GM21360 (cell line): ENCODE results near the gene MIEF1.
A peak's percentile ranks its signal among the peaks of the same experiment; 100 is the strongest.
"Not testable (repeated sequence)": the region's sequence is repeated elsewhere in the genome, so short reads cannot be mapped to it uniquely, and the experiment has no call there.

ENCODE experiments used
- ATAC-seq: cut with Tn5 transposase; IDR thresholded peaks from one replicate; pipeline ENCODE4 v1.9.1; 2021; ENCODE audit warnings: mild to moderate bottlenecking, moderate library complexity; ENCODE audit not compliant: unreplicated experiment

Gene MIEF1

GRCh38 chr22:39511226-39511625 is 9.1 kb downstream of the MIEF1 start:
- ATAC-seq: no peak

DNA sequence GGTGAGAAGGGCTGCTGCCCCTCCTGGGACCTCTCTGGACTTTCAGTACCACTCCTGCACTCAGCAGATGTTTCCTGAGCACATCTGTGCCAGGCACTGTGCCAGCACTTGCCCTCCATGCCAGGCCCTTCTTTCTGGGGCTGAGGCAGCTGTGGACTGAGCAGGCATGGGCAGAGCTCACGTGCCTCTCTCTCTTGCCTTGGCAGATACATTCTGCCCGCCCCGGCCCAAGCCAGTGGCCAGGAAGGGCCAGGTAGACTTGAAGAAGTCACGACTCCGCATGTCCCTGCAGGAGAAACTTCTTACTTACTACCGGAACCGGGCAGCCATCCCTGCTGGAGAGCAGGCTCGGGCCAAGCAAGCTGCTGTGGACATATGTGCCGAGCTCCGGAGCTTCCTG is 9.9 kb downstream of the MIEF1 start:
- no peak for ATAC-seq

- no peak for ATAC-seq
Measured at GRCh38 chr22:39513791-39514190, 11.7 kb downstream of the MIEF1 start.

GRCh38 chr22:39514373-39514973 is 12.4 kb downstream of the MIEF1 start:
- no peak for ATAC-seq

- no peak for ATAC-seq
Measured at GRCh38 chr22:39515266-39516050, 13.4 kb downstream of the MIEF1 start.

DNA sequence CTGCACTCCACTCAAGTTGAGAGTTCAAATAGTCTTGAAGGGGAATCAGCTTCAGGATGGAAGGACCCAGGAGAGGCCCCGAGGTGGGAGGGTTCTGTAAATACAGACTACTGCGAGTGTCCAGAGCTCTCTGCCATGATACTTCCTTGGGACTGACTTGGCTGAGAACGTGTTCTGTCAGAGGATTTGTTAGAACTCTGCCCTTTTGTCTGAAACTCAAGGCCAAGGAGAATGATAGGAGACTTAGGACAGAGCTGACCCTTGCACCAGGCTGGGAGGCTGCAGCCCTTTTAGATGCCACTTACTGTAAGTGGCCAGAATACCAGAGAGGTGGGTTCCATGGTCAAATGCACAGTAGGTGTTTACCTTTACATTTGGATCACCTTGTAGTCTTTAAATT is 15.4 kb downstream of the MIEF1 start:
- ATAC-seq: no peak

- no peak for ATAC-seq
Measured at GRCh38 chr22:39518144-39518786, 16.2 kb downstream of the MIEF1 start.

DNA sequence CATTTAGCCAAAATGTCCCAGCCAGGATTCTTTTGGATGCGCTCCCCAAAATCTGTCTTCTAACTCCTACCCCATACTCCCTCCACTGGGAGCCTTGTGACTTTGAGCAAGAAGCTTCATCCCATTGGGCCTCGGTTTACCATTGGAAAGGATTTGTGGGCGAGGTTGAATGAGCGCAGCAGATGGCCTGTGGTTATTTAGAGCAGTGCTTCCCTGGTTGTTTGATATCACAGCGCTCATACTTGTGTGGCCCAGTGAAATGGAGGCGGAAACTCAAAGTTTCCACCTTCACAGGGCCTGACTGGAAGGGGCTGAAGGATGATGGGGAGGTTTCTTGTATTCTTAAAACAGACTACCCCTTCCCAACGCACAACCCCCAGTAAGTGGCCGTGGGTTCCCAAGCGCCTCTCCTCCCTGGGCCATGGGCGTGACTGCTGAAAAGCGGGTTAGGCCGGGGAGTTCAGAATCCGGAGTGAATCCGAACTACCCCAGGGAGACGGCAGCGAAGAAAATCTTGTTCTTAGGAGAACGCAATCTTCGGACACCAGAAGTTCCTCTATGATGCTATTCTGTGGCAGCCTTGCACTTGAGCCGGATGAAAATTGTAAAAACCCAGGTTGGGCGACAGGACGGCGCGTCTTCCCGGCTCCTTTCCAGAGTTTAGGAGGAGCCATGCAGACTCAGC is 17.0 kb downstream of the MIEF1 start:
- no peak for ATAC-seq

DNA sequence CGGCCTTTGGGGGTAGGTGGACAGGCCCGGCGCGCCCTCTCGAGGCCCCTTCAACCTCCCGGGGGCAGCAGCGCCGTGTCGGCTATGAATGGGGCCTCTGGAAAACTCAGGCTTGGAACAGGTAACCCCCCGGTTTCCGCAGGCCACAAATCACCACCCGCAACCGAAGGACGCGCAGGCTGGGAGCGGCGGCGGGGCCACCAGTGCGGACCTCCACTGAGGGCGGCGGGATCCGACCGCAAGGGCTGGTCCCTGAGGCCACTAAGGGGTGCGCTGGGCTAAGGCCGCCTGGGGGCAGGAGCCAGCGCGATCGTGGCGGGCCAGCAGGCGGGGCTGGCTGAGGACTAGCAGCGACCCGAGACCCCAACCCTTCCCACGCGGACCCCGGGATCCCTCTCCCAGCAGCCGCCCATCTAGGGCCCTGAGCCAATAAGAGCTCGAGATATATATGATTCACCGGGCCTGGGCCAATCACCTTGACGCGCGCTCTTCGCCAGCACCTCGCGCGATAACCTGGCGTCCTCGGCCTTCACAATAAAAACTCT is 17.7 kb downstream of the MIEF1 start:
- peak; percentile 56 for ATAC-seq

GRCh38 chr22:39520226-39521105 is 18.4 kb downstream of the MIEF1 start, which contains the start of gene ATF4:
TSS of gene ATF4 (plus strand) at chr22:39520562. CDS start at chr22:39521446, 884 bp downstream.
- ATAC-seq: peak; percentile 38

DNA sequence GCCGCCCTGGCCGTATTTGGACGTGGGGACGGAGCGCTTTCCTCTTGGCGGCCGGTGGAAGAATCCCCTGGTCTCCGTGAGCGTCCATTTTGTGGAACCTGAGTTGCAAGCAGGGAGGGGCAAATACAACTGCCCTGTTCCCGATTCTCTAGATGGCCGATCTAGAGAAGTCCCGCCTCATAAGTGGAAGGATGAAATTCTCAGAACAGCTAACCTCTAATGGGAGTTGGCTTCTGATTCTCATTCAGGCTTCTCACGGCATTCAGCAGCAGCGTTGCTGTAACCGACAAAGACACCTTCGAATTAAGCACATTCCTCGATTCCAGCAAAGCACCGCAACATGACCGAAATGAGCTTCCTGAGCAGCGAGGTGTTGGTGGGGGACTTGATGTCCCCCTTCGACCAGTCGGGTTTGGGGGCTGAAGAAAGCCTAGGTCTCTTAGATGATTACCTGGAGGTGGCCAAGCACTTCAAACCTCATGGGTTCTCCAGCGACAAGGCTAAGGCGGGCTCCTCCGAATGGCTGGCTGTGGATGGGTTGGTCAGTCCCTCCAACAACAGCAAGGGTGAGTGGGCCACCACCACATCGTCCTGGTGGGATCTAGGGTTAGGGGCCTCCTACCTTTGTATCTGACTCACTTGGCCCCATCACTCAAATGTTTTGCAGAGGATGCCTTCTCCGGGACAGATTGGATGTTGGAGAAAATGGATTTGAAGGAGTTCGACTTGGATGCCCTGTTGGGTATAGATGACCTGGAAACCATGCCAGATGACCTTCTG is 19.2 kb downstream of the MIEF1 start:
- not testable (repeated sequence) for ATAC-seq

GRCh38 chr22:39522091-39522490 is 20.0 kb downstream of the MIEF1 start:
- ATAC-seq: not testable (repeated sequence)

GRCh38 chr22:39522567-39523300 is 20.6 kb downstream of the MIEF1 start:
- ATAC-seq: no peak

DNA sequence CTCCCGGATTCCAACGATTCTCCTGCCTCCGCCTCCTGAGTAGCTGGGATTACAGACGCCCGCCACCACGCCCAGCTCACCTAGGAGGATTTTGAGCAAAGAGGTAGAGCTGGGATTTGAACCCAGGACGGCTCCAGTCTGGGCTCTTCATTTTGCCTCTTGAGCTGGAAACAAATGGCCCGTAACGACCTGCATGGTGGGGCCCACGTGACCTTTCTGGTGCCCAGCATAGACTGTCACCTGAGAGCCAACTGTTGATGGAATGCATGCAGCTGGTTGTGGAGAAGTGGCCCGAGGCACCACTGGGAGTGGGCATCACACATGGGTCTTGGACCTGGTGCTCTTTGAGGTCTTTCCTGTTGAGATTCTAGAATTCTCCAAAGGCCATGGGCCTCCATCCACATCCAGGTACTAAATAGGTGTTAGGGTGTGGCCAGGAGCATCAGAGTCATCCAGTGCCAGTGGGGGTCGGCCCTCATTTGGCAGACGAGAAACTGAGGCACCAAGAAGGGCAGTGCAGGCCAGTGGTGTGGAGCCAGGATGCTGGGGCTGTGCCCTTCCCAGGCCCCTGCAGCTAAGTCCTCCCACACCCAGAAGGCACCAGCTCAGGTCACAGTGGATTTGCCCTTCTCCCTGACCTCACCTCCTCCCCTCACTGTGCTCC is 22.1 kb downstream of the MIEF1 start:
- no peak for ATAC-seq

- ATAC-seq: no peak
Measured at GRCh38 chr22:39524753-39525657, 22.9 kb downstream of the MIEF1 start.

DNA sequence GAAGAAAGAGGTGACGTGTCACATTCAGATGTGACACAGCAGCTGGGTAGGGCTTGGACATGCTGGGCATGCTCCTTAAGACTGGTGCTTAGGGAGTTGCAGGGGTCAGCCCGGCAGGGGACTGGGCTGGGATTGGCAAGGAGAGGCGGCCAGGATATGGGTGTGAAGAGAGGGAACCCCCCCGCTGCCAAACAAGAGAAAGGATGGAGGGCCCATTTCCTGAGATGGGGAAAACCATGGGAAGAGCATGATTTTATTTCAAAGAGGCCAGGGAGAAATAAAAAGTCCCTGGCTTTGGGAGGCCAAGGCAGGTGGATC is 23.5 kb downstream of the MIEF1 start:
- ATAC-seq: no peak

DNA sequence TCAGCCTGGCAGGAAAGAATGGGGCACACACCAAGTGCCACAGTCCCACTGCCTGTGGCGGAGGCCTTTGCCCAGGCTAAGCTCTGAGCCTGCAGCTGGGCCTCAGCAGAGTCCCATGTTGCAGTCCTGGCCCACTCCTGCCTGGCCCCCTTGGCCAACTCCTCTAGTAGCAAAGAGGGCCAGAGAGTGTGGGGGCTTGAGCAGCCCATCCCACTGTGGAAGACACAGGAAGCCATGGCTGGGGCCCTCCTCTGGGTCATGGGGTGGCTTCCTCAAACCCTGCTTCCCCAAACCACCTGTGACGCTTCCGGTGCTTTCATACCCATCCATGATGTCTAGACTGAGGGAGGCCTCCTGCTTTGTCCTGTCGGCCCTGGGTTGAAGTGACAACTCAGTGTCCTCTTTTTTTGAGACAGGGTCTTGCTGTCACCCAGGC is 24.7 kb downstream of the MIEF1 start:
- ATAC-seq: no peak
